HG03354 (cell line): ENCODE data around the gene FBF1.
"Not testable (repeated sequence)": the region's sequence is repeated elsewhere in the genome, so short reads cannot be mapped to it uniquely, and the experiment has no call there.

Experiments
- ATAC-seq: cut with Tn5 transposase; IDR thresholded peaks from one replicate; pipeline ENCODE4 v1.9.1; 2021; ENCODE audit warnings: mild to moderate bottlenecking; ENCODE audit not compliant: unreplicated experiment, poor library complexity, severe bottlenecking

The FBF1 gene

GRCh38 chr17:75940727-75941441 is at the start of gene FBF1:
FBF1 (minus strand) TSS chr17:75941042; CDS start chr17:75938149, 2,893 bp downstream.
- ATAC-seq: peak; percentile 96

GRCh38 chr17:75987041-75987440 is 46.2 kb upstream of the FBF1 start:
- no peak for ATAC-seq

- ATAC-seq: no peak
Measured at GRCh38 chr17:75985986-75986385, 45.1 kb upstream of the FBF1 start.

- no peak for ATAC-seq
Measured at GRCh38 chr17:75983501-75984181, 42.8 kb upstream of the FBF1 start.

- ATAC-seq: no peak
Measured at GRCh38 chr17:75981019-75981615, 40.3 kb upstream of the FBF1 start.

- ATAC-seq: no peak
Measured at GRCh38 chr17:75980188-75981018, 39.6 kb upstream of the FBF1 start.

GRCh38 chr17:75979705-75980187 is 38.9 kb upstream of the FBF1 start:
- ATAC-seq: peak; percentile 14

GRCh38 chr17:75978938-75979704 is 38.3 kb upstream of the FBF1 start, which contains the start of the genes ACOX1 and TEN1:
ACOX1 (minus strand) TSS chr17:75979166; CDS start chr17:75979073, 93 bp downstream.
TEN1 (plus strand) TSS chr17:75979240; CDS start chr17:75986193, 6,953 bp downstream.
- ATAC-seq: peak; percentile 91

- no peak for ATAC-seq
Measured at GRCh38 chr17:75976175-75976848, 35.5 kb upstream of the FBF1 start.

GRCh38 chr17:75975757-75976174 is 34.9 kb upstream of the FBF1 start:
- no peak for ATAC-seq

GRCh38 chr17:75975187-75975586 is 34.3 kb upstream of the FBF1 start:
- not testable (repeated sequence) for ATAC-seq

GRCh38 chr17:75970626-75971025 is 29.8 kb upstream of the FBF1 start:
- ATAC-seq: no peak

GRCh38 chr17:75970011-75970523 is 29.2 kb upstream of the FBF1 start:
- no peak for ATAC-seq

GRCh38 chr17:75969044-75969443 is 28.2 kb upstream of the FBF1 start:
- not testable (repeated sequence) for ATAC-seq

- no peak for ATAC-seq
Measured at GRCh38 chr17:75965468-75965867, 24.6 kb upstream of the FBF1 start.

GRCh38 chr17:75959839-75960511 is 19.1 kb upstream of the FBF1 start:
- ATAC-seq: no peak

GRCh38 chr17:75959051-75959838 is 18.4 kb upstream of the FBF1 start:
- no peak for ATAC-seq
